ENCODE results near the gene SYNE2. TPM values are rescaled to one million over a fixed set of nuclear protein-coding genes. Genes with fewer than 3 reads are reported as not detected.

The SYNE2 gene
- total and polyA plus RNA-seq, 4 donors = 12.0 to 79.9 (median 19.5) TPM

DNA sequence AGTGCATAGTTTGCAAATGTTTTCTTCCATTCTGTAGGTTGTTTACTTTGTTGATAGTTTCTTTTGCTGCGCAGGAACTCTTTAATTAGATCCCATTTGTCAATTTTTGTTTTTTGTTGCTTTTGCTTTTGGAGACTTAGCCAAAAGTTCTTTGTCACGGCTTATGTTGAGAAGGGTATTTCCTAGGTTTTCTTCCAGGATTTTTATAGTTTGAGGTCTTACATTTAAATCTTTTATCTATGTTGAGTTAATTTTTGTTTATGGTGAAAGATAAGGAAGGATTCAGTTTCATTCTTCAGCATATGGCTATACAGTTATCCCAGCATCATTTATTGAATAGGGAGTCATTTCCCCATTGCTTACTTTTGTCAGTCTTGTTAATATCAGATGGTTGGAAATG lies 51.9 kb downstream of the SYNE2 start:
- peaks cover 6 to 17% (median 11%) of the 10 kb centered on the region in 4 donors for H3K4me1 ChIP-seq (ENCODE audit: control insufficient read depth in 4 of 4, insufficient read depth in 4 of 4, low read length in 3 of 4)
- H3K27ac ChIP-seq (ENCODE audit: low read depth in 1 of 2, low read length in 2 of 2) = no peak overlapping the region
- TF ChIP-seq FOXA2 (IDR thresholded peaks at IDR 0.05) (no peak), MAX (IDR thresholded peaks at IDR 0.05) (no peak), TAF1 (conservative IDR thresholded peaks at IDR 0.05) (no peak), SP1 (IDR thresholded peaks at IDR 0.05) (no peak), ATF3 (IDR thresholded peaks at IDR 0.05) (no peak), JUND (IDR thresholded peaks at IDR 0.05) (no peak), HNF4A (conservative IDR thresholded peaks at IDR 0.05) (no peak), EGR1 (IDR thresholded peaks at IDR 0.05; ENCODE audit: low read depth in 2 of 2) (no peak)
- TF ChIP-seq, protein P1, sequence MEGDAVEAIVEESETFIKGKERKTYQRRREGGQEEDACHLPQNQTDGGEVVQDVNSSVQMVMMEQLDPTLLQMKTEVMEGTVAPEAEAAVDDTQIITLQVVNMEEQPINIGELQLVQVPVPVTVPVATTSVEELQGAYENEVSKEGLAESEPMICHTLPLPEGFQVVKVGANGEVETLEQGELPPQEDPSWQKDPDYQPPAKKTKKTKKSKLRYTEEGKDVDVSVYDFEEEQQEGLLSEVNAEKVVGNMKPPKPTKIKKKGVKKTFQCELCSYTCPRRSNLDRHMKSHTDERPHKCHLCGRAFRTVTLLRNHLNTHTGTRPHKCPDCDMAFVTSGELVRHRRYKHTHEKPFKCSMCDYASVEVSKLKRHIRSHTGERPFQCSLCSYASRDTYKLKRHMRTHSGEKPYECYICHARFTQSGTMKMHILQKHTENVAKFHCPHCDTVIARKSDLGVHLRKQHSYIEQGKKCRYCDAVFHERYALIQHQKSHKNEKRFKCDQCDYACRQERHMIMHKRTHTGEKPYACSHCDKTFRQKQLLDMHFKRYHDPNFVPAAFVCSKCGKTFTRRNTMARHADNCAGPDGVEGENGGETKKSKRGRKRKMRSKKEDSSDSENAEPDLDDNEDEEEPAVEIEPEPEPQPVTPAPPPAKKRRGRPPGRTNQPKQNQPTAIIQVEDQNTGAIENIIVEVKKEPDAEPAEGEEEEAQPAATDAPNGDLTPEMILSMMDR (IDR thresholded peaks at IDR 0.05; ENCODE audit: low read depth, low read length, missing input control) = no peak
- H3K4me3 ChIP-seq (ENCODE audit: low read depth in 1 of 3, low read length in 3 of 3) = no peak overlapping the region
- no peaks in the 10 kb centered on the region for H3K36me3 ChIP-seq (ENCODE audit: control insufficient read depth in 4 of 4, insufficient read depth in 3 of 4, low read depth in 1 of 4, low read length in 3 of 4)
- no peak for DNase-seq (ENCODE audit: low spot score)
- no peaks in the 10 kb centered on the region for H3K27me3 ChIP-seq (ENCODE audit: control insufficient read depth in 4 of 4, insufficient read depth in 4 of 4, low read length in 3 of 4)
- 95% methylated on average over 2 of the region's 2 CpGs for WGBS
- no peaks in the 10 kb centered on the region for H3K9me3 ChIP-seq (ENCODE audit: control insufficient read depth in 4 of 4, low read length in 3 of 4)
- H3K9ac ChIP-seq (ENCODE audit: low read depth in 1 of 2, low read length in 2 of 2) = no peak overlapping the region

GRCh38 chr14:63905370-63905769 lies 52.6 kb downstream of the SYNE2 start:
- Histone ChIP-seq H3K9me3 (ENCODE audit: control insufficient read depth in 4 of 4, low read length in 3 of 4) (no peaks in the 10 kb centered on the region), H3K27me3 (ENCODE audit: control insufficient read depth in 4 of 4, insufficient read depth in 4 of 4, low read length in 3 of 4) (no peaks in the 10 kb centered on the region), H3K36me3 (ENCODE audit: control insufficient read depth in 4 of 4, insufficient read depth in 3 of 4, low read depth in 1 of 4, low read length in 3 of 4) (no peaks in the 10 kb centered on the region), H3K4me3 (ENCODE audit: low read depth in 1 of 3, low read length in 3 of 3) (no peak overlapping the region), H3K9ac (ENCODE audit: low read depth in 1 of 2, low read length in 2 of 2) (no peak overlapping the region), H3K27ac (ENCODE audit: low read depth in 1 of 2, low read length in 2 of 2) (no peak overlapping the region), H3K4me1 (ENCODE audit: control insufficient read depth in 4 of 4, insufficient read depth in 4 of 4, low read length in 3 of 4) (peaks cover 6 to 17% (median 11%) of the 10 kb centered on the region in 4 donors)
- no peak for DNase-seq (ENCODE audit: low spot score)
- TF ChIP-seq YY1 (IDR thresholded peaks at IDR 0.05) = no peak
- TF ChIP-seq EGR1 (IDR thresholded peaks at IDR 0.05; ENCODE audit: low read depth in 2 of 2) = no peak
- TF ChIP-seq JUND (IDR thresholded peaks at IDR 0.05) = no peak
- TF ChIP-seq GABPA (IDR thresholded peaks at IDR 0.05 in 1 of 2, conservative IDR thresholded peaks at IDR 0.05 in 1 of 2) = no peak
- no peak for TF ChIP-seq SP1 (IDR thresholded peaks at IDR 0.05)
- TF ChIP-seq RXRA (IDR thresholded peaks at IDR 0.05) = no peak
- TF ChIP-seq HNF4G (IDR thresholded peaks at IDR 0.05) = no peak
- TF ChIP-seq REST (IDR thresholded peaks at IDR 0.05) = no peak
- no peak for TF ChIP-seq ZBTB33 (IDR thresholded peaks at IDR 0.05)
- TF ChIP-seq NR2F2 (IDR thresholded peaks at IDR 0.05) = no peak
- TF ChIP-seq ATF3 (IDR thresholded peaks at IDR 0.05) = no peak
- TF ChIP-seq HNF4A (conservative IDR thresholded peaks at IDR 0.05) = no peak
- TF ChIP-seq FOXA2 (IDR thresholded peaks at IDR 0.05) = no peak
- TF ChIP-seq TAF1 (conservative IDR thresholded peaks at IDR 0.05) = no peak
- TF ChIP-seq, protein P1 (IDR thresholded peaks at IDR 0.05; ENCODE audit: low read depth, low read length, missing input control) = no peak
- no peak for TF ChIP-seq RAD21 (IDR thresholded peaks at IDR 0.05)
- no peak for TF ChIP-seq FOXA1 (IDR thresholded peaks at IDR 0.05)
- 77% methylated on average over 2 of the region's 2 CpGs for WGBS

All from liver (tissue), 9 donors.